Measurements from ENCODE around the gene CLCF1.

The CLCF1 gene

DNA sequence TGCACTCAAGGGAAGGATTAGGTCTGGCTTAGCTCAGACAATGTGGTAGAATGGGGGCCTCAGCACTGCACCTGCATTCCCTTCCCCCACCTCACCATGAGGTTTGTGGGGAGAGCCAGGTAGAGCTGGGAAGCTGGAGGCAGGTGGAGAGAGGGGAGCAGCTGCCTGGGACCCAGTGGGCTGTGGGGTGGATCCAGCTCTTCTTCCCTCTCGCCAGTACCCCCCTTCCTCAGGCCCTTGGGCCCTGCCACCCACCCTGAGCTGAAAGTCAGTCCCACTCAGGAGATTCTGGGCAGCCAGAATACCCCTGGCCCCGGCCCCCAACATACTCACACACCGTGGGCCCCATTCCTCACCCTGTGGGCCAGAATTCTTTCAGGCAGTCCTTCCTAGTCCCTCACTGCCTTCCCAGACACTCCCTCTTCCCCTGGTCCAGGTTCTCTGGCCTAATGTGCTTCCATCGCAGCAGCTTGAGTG, 17.0 kb downstream of the CLCF1 start:
- peak overlapping the region; percentile 41 for H3K4me3 Mint-ChIP-seq
- H3K4me1 Mint-ChIP-seq (ENCODE audit: low read depth) = peaks cover 30% of the 10 kb centered on the region
- H3K27me3 Mint-ChIP-seq (ENCODE audit: low read depth) = peaks cover 11% of the 10 kb centered on the region
- no peaks in the 10 kb centered on the region for H3K9me3 Mint-ChIP-seq
- DNase-seq (ENCODE audit: low spot score) = no peak
- no peaks in the 10 kb centered on the region for H3K36me3 Mint-ChIP-seq (ENCODE audit: low read depth)
- H3K27ac Mint-ChIP-seq = peak overlapping the region; percentile 87

GRCh38 chr11:67355794-67356386, 17.5 kb downstream of the CLCF1 start:
- no peak for DNase-seq (ENCODE audit: low spot score)
- H3K4me3 Mint-ChIP-seq = no peak overlapping the region
- no peaks in the 10 kb centered on the region for H3K9me3 Mint-ChIP-seq
- peaks cover 33% of the 10 kb centered on the region for H3K4me1 Mint-ChIP-seq (ENCODE audit: low read depth)
- H3K27ac Mint-ChIP-seq = peak overlapping the region; percentile 56
- H3K36me3 Mint-ChIP-seq (ENCODE audit: low read depth) = no peaks in the 10 kb centered on the region
- peaks cover 7% of the 10 kb centered on the region for H3K27me3 Mint-ChIP-seq (ENCODE audit: low read depth)

DNA sequence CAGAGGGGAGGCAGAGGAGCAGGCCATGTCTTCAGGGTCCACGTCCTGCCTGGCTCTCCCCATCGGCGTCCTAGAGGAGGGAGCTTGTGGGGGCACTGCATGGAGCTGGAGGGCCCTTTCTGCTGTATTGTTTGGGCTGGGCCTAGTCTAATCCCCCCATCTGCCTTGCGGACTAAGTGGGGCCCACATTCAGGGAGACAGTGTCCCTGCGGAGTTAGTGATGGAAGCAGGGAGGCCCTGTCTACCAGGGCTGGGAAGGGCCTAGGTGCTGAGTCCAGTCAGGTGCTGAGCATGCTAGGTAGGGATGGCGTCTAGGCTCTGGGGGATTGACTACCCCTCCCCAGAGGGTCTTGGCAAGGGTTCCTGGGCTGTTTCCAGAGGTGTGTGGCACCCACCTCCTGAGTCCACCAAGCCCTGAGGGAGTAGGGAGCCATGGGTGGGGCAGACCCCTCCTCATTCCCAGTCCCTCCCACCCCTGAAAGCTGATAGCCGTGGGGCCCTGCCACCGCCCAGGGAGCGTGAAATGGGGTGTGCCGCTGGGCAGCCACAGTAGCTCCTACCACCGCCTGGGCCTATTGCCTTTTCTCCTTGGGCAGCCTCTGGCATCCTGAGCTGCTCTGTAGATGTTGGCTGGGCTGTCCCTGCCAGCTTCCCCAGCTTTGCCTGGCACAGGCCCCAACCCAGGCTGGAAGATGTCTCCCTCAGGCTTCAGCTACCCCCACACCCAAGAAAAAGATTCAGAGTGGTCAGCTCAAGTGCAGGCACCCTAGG, 18.2 kb downstream of the CLCF1 start:
- Mint-ChIP-seq H3K27ac (peak overlapping the region; percentile 100), H3K9me3 (no peaks in the 10 kb centered on the region), H3K36me3 (ENCODE audit: low read depth) (no peaks in the 10 kb centered on the region), H3K27me3 (ENCODE audit: low read depth) (peaks cover 7% of the 10 kb centered on the region), H3K4me1 (ENCODE audit: low read depth) (peaks cover 33% of the 10 kb centered on the region), H3K4me3 (no peak overlapping the region)
- no peak for DNase-seq (ENCODE audit: low spot score)

GRCh38 chr11:67354075-67355022, 19.0 kb downstream of the CLCF1 start:
- Mint-ChIP-seq H3K36me3 (ENCODE audit: low read depth) (no peaks in the 10 kb centered on the region), H3K9me3 (no peaks in the 10 kb centered on the region), H3K4me1 (ENCODE audit: low read depth) (peaks cover 33% of the 10 kb centered on the region), H3K27ac (peak overlapping the region; percentile 100), H3K27me3 (ENCODE audit: low read depth) (peaks cover 7% of the 10 kb centered on the region), H3K4me3 (peak overlapping the region; percentile 92)
- peak; percentile 56 for DNase-seq (ENCODE audit: low spot score)

DNA sequence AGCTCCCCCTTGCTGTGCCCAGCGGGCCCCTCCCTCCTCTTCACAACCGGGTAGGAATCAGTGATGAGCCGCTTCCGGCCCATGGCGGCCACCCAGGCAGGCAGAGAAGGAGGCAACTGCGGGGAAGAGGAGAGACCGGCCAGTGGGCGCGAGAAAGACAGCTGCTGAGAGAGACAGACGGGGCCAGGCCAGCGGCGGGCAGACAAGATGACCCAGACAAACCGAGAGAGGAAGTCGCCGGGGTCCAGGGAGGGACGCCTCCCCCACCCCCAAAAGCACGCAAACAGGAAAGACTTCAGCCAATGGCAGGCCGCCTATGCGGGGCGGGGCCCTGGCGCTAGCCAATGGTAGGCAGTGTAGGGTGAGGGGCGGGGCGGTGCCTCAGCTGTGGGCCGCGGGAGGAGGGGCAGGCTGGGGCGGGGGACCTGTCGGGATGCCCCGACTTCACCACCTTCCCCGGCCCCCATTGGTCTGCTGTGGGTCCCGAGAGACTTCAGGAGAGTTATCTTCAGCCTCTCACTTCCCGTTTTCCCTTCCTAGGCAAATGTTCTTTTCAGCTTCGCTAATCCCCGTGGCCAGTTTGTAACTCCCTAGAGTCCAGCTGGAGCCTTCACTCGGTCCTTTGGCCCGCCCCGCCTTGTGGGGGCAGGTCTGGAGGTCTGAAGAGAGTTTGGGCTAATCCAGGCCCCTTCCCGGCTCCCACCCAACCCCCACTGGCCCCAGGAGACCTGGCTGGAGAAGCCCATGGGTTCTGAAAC, 19.9 kb downstream of the CLCF1 start, which contains the start of gene POLD4:
Gene POLD4, minus strand, starts transcription at position 230 of the 758 bp plus-strand sequence. Its CDS starts 147 bp downstream, at position 83.
- Mint-ChIP-seq H3K4me1 (ENCODE audit: low read depth) (peaks cover 33% of the 10 kb centered on the region), H3K4me3 (peak within 1 kb of the TSS; percentile 92), H3K27me3 (ENCODE audit: low read depth) (peaks cover 5% of the 10 kb centered on the region), H3K27ac (peak within 1 kb of the TSS; percentile 100), H3K9me3 (no peaks in the 10 kb centered on the region), H3K36me3 (ENCODE audit: low read depth) (no peaks in the 10 kb centered on the region)
- peak; percentile 97 for DNase-seq (ENCODE audit: low spot score)

DNA sequence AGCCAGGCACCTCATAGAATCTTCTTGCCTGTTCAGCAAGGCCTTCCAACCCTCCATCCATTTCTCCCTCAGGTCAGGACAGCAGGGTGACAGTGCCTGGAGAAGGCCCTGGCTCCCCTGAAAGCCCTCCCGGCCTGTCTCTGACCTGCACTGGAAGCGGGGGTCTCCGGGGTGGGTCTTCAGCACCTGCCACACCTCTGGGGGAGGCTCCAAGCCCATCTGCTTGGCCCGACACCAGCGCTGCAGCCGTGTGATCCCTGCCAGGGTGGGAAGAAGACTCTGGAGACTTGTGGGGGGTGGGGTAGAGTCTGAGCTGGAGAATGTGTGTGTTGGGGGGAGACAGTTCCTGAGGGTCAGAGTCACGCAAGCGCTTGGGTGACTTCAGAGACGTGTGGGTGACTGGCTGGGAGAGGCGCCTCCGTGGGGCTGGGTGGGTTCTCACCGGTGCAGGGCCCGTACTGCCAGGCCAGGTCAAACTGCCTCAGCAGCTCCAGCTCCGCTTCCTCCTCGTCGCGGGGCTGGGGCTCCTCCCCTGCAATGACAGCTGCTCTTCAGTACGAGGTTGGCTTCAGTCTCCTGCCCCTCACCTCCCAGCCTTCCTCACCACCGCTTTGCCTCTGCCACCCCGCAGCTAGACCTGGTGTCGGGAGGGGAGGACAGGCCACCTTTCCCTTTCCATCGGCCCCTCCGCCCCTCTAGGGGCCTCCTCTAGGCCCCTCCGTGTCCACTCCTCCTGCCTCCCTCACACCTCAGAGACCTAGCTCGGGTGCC, 20.7 kb downstream of the CLCF1 start:
- peaks cover 33% of the 10 kb centered on the region for H3K4me1 Mint-ChIP-seq (ENCODE audit: low read depth)
- peak overlapping the region; percentile 92 for H3K4me3 Mint-ChIP-seq
- no peaks in the 10 kb centered on the region for H3K36me3 Mint-ChIP-seq (ENCODE audit: low read depth)
- no peaks in the 10 kb centered on the region for H3K9me3 Mint-ChIP-seq
- peak overlapping the region; percentile 100 for H3K27ac Mint-ChIP-seq
- H3K27me3 Mint-ChIP-seq (ENCODE audit: low read depth) = no peaks in the 10 kb centered on the region
- no peak for DNase-seq (ENCODE audit: low spot score)

DNA sequence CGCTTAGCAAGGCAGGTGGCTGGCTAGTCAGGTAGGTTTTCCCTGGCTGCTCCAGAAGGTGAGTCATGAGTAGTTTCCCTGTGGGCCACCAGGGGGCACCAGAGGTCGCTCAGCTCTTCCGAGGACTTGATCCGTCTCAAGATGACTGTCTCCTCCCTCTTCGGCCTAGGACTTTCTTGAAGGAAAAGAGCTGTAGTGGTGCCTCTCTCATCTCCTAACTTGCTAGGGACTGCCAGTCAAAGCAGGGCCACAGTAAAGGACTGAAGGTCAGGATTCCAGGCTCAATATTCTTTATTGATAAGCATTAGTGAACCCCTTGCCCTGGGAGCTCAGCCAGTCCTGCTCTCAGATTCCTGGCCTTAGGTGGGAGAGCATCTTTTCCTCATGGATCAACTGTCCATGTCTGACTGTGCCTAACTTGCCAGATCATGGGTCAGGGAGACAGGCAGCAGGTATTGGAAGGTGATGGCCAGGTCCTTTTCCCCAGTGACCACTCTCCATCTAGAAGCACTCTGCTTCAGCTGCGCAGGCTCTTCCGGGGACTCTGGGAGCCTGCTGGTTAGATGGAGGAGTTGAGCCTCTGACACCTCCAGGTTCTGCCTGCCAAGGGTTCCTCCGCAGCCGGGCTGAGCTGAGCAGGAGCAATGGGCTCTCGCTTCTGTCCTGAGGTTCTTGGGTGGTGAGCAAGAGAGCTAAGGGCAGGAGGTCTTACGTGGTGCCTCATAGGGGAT, 22.0 kb downstream of the CLCF1 start:
- no peaks in the 10 kb centered on the region for H3K27me3 Mint-ChIP-seq (ENCODE audit: low read depth)
- peaks cover 28% of the 10 kb centered on the region for H3K4me1 Mint-ChIP-seq (ENCODE audit: low read depth)
- peak; percentile 47 for DNase-seq (ENCODE audit: low spot score)
- peak overlapping the region; percentile 68 for H3K4me3 Mint-ChIP-seq
- peak overlapping the region; percentile 58 for H3K27ac Mint-ChIP-seq
- H3K36me3 Mint-ChIP-seq (ENCODE audit: low read depth) = no peaks in the 10 kb centered on the region
- no peaks in the 10 kb centered on the region for H3K9me3 Mint-ChIP-seq

DNA sequence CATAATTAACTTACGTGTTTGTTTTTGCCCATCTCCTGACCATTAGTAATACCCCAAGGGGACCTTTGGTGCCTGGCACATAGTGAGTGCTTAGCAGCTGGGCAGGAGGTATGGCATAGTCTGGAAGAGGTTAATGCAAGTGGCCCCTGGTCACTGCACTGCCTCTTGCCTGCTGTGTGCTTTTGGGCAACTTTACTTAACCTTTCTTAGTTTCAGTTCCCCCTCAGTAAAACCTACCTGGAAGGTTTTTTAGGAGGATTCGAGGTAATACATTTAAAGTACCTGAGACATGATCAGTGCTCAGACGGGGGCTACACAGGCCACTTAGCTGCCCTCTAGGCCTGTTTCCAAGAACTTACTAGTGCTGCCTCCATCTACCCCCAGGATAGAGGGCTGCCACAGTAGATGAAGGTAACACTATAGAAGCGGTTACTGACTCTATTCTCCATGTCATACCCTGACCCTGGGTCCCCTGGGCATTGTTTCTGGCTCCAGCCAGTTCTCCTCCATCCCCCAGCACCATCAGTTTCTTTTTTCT, 23.4 kb downstream of the CLCF1 start:
- H3K4me1 Mint-ChIP-seq (ENCODE audit: low read depth) = peaks cover 38% of the 10 kb centered on the region
- no peaks in the 10 kb centered on the region for H3K9me3 Mint-ChIP-seq
- H3K27ac Mint-ChIP-seq = no peak overlapping the region
- no peaks in the 10 kb centered on the region for H3K27me3 Mint-ChIP-seq (ENCODE audit: low read depth)
- no peak for DNase-seq (ENCODE audit: low spot score)
- no peak overlapping the region for H3K4me3 Mint-ChIP-seq
- no peaks in the 10 kb centered on the region for H3K36me3 Mint-ChIP-seq (ENCODE audit: low read depth)

DNA sequence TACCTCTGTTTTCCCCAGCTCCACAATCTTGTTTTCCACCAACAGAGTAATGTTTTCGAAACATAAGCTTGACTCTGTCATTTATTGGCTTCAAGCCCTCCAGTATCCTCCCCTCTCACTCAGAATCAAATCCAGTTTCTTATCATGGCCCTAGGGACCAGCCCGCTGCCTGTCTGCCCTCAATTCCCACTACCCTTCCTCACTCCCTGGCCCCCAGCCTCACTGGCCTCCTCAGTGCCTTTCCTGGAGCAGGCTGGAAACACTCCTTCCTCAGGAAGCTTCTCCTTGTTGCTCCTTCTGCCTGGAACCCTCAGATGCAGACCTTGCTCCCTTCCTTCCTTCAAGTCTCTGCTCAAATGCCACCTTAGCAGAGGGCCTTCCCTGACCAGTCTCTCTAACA, 23.9 kb downstream of the CLCF1 start:
- Mint-ChIP-seq H3K36me3 (ENCODE audit: low read depth) (no peaks in the 10 kb centered on the region), H3K4me1 (ENCODE audit: low read depth) (peaks cover 36% of the 10 kb centered on the region), H3K4me3 (no peak overlapping the region), H3K27ac (no peak overlapping the region), H3K27me3 (ENCODE audit: low read depth) (no peaks in the 10 kb centered on the region), H3K9me3 (no peaks in the 10 kb centered on the region)
- no peak for DNase-seq (ENCODE audit: low spot score)

GRCh38 chr11:67349036-67349435, 24.4 kb downstream of the CLCF1 start:
- Mint-ChIP-seq H3K4me1 (ENCODE audit: low read depth) (peaks cover 36% of the 10 kb centered on the region), H3K9me3 (no peaks in the 10 kb centered on the region), H3K27ac (no peak overlapping the region), H3K36me3 (ENCODE audit: low read depth) (no peaks in the 10 kb centered on the region), H3K4me3 (no peak overlapping the region), H3K27me3 (ENCODE audit: low read depth) (no peaks in the 10 kb centered on the region)
- no peak for DNase-seq (ENCODE audit: low spot score)

GRCh38 chr11:67347964-67348749, 25.2 kb downstream of the CLCF1 start:
- H3K4me3 Mint-ChIP-seq = no peak overlapping the region
- peaks cover 32% of the 10 kb centered on the region for H3K4me1 Mint-ChIP-seq (ENCODE audit: low read depth)
- H3K9me3 Mint-ChIP-seq = no peaks in the 10 kb centered on the region
- H3K27me3 Mint-ChIP-seq (ENCODE audit: low read depth) = no peaks in the 10 kb centered on the region
- H3K27ac Mint-ChIP-seq = no peak overlapping the region
- DNase-seq (ENCODE audit: low spot score) = no peak
- H3K36me3 Mint-ChIP-seq (ENCODE audit: low read depth) = no peaks in the 10 kb centered on the region

Measured in T-helper 2 cell treated with Interferon-gamma antibody and Interleukin-4, amounts not matched to agents 5 μg/mL and 100 μg/mL, for 36 hours (primary cell).